DMS 273 (cell line): ENCODE data around the gene CEP131.
"Not testable (repeated sequence)": the region's sequence is repeated elsewhere in the genome, so short reads cannot be mapped to it uniquely, and the experiment has no call there.

Experiments used
- DNase-seq: peaks from one replicate; lab custom pipeline; 2025; ENCODE audit not compliant: unreplicated experiment; lab: John Stamatoyannopoulos, UW

Gene CEP131

DNA sequence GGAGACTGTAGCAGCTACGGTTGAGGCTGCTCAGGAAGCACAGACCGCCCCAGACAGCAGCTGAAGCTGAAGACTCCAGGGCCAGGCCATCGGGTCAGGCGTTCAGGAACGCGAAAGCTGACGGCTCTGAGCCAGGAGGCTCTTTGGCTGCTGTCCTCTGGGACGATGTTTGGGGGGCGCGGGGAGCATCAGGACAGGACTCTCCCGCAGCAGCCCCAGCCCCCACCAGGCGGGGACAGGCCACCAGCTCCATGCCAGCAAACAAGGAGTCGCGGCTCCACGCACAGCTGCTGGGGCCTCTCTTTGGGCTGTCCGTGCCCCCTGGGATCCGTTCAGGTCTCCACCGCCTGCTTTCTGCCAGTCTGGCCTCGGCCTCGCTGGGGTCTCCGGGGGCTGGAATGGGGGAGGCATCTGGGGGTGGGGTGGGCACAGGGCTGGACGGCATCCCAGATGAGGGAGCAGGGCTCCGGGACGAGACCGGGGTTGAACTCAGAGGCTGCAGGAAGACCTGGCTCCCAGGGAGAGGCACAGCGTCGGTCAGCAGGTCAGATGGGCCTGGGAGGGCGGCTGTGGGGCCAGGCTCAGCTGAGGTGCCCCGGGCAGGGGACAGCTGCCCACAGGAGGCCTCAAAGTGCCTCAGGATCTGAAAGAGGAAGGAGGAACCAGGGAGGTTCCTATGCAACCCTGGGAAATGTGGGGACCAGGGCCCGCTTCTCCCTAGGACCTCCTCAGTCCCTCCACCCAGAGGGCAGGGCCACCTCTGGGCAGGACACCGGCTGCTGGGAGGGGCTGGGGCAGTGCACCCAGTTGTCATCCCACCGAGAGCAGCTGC, 6.3 kb upstream of the CEP131 start:
- no peak for DNase-seq

DNA sequence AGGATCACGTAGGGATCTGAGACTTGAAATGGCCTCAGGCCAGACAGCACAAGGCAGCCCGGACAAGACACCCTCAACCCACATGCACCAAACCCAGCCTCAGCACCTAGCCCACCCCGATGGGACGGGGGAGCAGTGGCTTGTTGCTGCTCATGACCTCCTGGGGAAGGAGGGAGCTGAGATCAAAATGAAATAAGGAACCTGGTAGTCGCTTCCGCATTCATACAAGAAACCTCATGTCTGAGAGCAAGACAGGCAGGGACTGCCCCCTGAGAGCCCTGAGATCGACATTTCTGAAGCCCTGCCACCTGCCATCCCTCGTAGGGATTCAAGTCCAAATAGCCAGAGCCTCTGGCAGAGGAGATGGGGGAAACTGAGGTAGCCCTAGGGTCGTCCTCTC, 5.7 kb upstream of the CEP131 start:
- no peak for DNase-seq

DNA sequence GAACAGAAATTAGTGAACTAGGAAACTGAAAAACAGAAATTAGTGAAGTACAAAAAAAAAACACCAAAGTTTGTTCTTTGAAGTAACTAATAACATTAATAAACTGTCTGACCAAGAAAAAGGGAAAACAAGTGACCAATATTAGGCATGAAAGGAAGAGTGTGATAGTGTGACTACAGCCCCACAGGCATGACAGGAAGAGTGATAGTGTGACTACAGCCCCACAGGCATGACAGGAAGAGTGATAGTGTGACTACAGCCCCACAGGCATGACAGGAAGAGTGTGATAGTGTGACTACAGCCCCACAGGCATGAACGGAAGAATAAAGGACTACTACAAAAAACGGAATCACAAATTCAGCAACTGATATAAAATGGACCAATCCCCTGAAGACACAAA, 4.9 kb upstream of the CEP131 start:
- not testable (repeated sequence) for DNase-seq

DNA sequence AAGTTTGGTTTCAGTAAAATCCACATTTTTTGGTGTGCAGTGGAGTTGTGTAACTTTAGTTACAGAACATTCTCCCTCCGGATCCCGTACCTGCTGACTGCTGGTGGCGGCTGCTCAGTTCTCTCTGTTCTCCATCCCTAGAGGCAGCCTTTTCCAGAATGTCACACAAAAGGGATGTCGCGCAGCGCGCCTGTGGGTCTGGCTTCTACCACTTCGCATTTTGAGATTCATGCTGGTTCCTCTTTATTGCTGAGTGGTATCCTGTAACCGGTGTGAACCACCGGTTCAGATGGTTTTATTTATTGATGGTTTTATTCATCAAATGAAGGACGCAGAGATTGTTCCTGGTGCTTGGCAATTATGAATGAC, 981 bp upstream of the CEP131 start:
- no peak for DNase-seq

DNA sequence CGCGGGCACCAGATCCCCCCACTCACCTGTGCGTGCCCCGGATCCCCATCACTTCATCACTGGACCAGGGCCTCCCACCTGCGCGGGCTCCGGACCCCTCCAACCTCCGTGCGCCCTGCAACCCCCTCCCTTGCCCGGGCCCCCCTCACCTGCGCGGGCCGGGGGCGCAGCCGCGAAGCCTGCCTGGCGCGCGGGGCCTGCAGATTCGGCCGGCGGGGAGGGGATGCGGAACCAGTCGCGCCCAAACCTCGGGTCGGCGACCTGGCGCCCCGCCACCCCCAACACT, 202 bp downstream of the CEP131 start:
- DNase-seq, result no peak

DNA sequence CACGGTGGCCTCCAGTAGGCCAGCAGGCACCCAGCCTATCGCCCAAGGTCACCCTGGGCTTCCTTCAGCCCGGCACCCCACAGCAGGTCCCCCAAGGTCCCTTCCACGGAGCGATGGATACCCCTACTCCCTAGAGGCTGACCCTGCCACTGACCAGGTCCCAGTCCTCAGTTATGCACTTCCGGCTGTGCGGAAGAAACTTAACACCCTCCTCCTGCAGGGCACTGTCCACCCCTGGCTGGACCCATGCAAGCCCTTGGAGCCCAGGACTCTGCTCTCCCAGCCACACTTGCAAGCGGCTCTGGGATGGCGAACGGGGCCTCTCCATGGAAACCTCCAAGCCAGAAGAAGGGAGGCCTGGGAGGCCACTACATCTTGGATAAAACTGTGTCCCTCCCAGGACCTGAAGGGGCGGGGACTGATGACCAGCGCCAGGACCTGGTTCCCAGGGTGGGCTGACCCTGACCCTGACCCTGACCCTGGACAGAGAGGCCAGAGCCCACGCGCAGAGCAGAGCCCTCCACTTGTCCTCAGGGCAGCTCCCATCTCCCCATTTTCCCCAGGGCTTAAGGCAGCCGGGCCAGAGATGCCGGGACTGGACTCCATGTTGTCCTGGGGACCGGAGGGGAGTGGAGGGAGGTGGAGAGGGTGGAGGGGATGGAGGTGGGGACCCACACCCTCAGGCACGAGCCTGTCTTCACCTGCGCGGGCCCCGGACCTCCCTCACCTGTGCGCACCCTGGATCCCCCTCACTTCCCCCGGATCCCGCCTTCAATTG, 734 bp downstream of the CEP131 start:
- DNase-seq, result peak; percentile 38

DNA sequence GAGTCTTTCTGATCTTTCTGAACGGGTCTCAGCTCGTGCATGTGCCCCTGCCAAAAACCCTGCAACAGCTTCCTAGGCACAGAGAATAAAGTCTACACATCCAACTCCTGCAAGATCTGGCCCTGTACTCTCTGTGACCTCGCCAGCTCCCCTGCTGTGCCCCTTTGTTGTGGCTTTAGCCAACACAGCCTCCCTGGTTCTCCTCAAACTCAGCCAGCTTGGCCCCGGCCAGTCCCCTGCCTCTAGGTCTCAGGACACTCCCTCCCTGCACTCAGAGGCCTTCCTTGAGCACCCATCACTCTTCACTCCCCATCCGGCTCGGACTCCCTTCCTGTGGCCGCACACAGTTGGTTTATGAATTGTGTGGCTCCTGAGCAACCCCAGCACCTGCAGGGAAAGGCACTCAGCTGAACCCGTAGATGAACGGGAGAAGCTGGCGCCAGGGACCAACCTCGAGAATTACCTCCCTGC, 1.4 kb downstream of the CEP131 start:
- no peak for DNase-seq

DNA sequence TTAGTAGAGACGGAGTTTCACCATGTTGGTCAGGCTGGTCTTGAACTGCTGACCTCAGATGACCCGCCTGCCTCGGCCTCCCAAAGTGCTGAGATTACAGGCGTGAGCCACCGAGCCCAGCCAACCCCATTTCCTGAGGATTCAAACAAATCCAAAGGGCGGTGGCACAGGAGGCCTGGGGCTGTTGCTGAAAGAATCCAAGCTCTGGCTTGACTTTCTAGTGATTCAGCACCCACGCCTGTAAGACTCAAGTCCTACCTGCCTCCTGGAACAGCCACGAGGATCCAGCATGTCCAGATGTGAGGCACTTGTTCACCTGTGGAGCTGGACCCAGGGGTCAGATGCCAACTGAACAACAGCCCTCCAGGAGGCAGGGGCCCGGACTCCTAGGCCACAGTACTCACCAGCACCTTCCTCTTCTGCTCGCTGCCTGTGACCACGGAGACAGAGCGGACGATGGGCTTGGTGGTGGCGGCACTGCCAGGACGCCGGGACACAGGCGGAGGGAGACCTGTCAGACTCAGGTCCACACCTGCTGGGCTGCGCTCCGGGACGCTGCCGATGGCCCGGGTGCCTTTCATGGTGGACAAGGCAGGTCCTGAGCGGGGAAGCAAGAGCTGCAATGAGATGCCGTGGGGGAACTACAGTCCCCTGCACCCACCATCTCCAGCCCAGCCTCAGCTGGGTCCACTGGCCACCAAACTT, 3.1 kb downstream of the CEP131 start:
- no peak for DNase-seq

DNA sequence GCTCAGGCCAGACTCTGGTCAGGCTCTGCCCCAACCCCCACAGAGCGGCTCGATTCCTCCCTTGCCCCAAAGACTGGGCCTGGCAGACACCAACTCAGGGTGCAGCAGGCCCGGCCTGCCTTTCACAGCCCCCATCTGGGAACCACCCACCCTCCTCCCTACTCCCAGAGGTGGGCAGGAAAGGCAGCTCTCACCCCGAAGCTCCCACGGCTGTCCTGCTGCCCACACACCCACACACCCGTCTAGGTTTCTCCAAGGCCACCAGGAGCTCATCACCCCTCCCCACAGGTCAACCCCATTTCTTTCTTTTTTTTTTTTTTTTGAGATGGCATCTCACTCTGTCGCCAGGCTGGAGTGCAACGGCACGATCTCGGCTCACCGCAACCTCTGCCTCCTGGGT, 3.8 kb downstream of the CEP131 start:
- no peak for DNase-seq

DNA sequence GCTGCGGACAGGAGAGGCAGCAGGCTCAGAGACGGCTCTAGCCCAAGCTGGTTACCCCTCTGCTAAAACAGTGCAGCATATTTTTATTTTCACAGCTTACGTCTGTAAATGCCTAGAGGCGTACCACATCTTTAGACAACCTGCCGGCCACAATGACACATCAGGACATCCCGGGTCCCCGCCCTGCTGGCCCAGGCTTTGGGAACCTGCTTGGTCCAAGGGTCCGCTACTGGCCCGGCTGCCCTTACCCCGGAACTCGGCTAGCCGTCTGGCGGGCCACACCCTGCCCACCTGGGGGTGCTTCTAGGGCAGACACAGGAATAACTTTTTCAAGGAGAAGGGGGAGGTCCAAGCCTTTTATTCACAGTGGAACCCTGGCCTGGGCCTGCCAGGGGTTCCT, 4.3 kb downstream of the CEP131 start:
- no peak for DNase-seq

DNA sequence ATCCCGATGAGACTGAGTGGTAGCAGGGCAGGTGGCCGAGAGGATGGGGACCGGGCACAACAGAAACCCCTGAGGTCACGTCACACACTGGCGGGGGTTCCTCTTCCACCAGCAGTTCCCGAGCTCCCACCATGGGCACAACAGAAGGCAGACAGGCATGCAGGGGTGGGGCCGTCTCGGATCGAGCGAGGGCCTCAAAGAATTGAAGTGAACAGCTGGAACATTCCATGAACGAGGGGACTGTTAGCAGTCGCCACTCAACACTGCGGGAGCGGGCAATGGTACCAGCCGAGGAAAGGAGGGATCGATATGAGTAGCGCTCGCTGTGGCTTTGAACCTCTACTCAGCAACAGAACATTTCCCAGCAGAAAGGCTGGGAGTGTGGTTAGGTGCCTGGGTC, 5.3 kb downstream of the CEP131 start:
- DNase-seq, result no peak

DNA sequence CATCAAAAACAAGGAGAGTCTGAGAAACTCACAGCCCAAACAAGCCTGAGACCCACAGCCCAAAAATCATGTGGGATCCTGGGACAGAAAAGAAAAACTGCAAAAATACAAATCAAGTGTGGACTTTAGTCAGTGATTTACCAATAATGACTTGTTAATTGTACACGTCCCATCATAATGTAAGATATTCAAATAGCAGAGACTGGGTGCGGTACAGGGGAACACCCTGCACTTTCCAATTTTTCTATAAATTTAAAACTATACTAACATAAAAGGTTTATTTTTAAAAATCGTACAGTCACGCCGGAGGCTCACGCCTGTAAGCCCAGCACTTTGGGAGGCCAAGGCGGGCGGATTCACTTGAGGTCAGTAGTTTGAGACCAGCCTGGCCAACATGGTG, 8.8 kb downstream of the CEP131 start:
- no peak for DNase-seq

DNA sequence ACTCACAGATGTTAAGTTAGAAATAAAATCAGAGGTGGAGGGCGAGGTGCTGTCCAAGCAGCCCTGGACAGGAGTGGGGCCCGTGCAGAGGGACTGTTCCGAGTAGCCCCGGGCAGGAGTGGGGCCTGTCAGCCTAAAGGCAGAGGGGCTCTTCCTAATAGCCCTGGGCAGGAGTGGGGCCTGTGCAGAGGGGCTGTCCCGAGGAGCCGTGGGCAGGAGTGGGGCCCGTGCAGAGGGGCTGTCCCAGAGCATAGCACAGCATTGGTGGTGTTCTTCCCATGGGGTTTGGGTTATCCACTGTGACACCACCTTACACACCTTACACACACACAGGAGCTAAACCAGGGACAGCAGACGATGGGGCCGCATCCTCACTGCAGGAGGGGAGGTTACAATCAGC, 10.4 kb downstream of the CEP131 start:
- DNase-seq, result no peak

DNA sequence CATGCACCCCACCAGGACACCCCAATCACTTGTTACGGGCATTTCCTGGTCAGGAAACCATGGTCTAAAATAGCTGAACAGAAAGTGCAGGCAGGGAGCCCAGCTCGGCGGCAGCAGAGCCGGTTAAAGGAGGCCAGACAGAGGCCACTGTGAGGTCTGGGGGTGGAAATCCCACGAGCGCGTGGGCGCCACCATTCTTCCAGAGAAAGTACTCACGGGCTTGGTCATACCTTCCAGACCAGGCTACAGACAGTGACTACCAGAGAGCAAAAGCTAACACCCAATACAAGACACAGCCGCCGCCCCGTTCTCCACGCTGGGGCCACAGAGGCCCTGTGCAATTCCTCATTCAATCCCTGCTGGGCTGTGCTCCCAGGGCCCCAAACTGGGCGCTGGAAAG, 11.9 kb downstream of the CEP131 start:
- DNase-seq, result no peak

DNA sequence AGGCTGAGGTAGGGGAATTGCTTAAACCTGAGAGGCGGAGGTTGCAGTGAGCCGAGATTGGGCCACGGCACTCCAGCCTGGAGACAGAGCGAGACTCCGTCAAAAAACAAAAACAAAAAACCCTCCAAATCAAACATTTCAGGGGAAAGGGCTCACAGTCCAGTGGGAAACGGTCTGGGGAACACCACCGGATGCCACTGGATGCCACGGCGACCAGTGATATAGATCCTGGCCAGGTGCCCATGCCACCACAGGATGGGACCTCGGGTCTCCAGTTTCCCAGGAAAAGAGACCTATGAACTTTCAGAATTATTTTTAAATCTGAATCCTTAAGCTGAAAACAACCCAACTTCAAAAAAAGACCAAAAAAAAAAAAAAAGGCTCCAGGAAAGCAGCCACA, 12.3 kb downstream of the CEP131 start:
- DNase-seq, result no peak

DNA sequence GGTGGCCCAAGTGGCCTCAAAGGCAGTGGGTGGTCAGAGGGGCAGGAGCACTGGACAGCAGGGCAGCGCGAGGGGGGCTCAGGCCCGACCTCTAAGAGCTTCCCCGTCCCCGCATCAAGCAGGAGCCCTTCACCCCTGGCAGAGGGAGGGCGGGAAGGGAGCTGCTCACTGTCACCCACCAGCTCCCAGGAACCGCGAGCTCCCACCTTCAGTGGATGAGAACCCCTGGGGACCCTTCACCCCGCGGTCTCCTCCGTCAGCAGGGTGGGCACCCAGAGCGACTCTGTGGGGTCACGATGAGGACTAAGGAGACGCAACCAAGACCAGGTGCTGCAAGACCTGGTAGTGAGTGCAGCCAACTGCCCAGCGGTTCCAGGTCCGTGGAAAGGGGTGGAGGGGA, 13.6 kb downstream of the CEP131 start:
- no peak for DNase-seq

DNA sequence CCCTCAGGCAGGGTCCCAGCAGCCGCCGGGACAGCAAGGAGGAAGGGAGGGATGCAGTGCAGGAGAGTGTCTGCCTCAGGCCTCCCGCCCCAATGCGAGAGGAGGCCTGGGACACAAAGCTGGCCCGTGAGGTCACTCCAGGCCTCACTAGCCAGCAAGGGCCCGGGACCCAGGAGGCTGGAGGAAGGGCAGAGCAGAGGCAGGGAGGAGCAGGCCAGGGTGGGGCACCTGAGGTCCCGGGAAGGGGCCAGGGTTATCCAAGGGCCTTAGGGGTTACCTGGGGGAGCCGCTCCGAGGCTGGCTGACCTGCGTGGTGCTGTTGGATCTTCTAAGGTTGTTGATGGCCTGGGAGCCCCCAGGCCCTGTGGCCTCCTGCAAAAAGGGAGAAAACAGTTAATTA, 14.1 kb downstream of the CEP131 start:
- DNase-seq, result no peak

DNA sequence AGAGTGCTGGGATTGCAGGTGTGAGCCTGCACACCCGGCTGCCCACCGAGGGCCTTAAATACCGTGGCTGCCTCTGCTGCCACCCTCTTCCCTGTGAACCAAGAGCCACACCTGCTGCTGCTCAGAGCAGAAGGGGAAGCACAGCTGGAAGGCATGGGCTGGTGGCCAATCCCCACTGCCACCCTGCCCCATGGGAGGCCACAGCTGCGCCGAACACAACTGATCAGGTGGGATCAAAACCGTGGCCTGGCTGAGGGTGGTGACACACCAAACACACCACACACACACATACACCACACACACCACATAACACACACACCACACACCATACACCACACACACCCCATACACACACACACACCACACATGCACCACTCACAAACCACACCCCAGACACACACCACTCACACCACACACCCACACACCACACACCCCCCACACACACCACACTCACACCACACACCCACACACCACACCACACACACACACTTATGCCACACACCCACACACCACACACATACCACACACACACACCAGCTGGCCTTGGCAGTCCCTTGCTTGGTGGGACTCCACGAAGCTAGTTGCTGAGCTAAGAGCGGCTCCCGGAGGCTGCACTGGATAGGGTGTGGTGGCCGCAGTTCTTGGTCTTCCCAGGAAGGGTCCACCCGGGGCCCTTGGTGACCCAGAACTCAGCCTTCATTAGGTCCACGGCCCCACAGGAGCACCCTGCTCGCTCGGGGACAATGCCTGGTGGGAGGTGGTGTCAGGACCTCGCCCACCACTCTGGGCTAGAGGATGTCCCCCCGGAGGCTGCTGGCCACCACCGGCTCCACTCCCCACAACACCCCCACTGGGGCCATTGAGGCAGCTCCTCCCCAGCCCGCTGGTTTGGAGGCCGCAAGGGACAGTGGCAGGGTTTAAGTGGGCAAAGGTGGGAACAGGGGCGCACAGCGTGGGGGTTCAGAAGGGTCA, 14.9 kb downstream of the CEP131 start:
- DNase-seq, result peak; percentile 70

DNA sequence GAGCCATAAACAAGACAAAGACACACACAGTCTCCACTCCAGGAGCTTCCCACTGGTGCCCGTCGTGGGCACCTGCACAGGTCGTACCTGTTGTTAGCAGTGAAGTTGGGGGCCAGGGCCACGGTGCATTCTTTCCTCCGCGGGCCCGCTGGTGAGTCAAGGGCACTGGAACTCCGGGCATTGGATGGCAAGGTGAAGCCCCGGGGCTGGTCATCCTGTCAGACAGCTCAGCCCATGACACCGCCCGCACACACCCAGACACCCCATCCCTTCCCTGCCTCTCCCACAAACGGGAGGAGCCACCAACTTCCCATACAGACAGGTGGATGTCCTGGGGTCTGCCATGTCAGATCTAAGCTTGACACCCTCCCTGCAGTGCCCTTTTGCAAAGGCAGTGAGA, 16.1 kb downstream of the CEP131 start:
- no peak for DNase-seq

DNA sequence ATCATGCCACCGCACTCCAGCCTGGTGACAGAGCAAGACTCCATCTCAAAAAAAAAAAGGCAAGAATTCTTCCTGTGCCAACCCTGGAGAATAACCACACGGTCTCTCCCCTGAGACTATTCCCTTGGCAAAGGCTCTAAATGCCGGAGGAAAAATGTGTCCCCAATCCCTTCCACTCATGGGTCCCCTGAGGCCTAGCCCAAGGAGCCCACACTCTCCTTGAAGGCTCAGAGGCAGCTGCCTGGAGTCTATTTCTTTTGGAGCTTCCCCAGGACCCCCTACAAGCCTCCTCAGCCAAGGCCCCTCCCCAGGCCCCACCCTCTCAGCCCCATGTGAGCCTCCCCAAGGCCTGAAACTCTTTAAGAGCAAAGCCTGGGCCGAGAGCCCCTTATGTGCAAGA, 16.6 kb downstream of the CEP131 start:
- no peak for DNase-seq

DNA sequence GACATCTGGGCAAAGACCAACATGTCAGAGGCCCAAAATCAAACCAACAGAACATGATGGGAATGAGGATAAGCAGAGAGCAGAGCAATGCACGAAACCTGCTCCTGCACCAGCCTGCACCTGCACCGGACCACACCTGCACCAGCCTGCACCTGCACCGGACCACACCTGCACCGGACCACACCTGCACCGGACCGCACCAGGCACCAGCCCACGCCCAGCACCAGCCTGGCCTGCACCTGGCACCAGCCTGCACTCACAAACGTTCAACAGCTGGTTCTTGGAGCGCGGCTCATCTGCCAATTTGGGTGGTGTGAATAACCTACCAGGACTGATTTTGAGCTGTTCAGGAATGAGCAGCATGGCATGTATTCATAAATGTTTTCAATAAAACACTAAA, 18.2 kb downstream of the CEP131 start:
- no peak for DNase-seq
